ENCODE results near the gene GRIP2.

DNA sequence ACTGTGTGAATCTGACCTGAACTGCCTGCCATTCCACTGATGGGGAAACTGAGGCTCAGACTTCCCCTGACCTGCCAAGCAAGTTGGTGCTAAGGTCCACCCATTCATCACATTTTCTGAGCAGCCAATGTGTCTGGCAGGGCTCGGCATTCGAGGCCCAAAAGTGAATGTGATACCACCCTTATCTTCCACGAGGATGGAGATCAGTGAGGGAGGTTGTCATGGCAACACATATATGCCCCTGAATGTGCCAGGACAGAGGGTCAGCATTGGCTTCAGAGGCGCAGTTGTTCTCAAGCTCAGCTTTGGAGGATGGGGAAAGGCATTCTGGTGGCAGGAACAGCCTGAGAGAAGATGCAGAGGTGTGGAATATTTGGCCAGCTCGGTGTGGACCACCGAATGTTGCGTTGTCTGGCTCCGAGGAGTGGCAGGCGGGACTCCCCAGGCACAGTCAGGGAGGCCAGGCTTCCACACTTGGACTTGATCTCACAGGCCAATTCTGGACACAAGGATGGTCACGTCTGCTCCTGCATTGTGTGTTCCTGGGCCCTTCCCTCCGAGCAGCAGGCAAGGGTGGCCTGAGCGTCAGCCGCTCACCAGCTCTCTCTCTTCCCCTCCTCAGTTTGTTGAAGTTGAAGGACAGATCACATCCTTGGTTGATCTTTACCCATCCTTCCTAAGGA lies 63.4 kb downstream of the GRIP2 start:
- TF ChIP-seq, protein P1, sequence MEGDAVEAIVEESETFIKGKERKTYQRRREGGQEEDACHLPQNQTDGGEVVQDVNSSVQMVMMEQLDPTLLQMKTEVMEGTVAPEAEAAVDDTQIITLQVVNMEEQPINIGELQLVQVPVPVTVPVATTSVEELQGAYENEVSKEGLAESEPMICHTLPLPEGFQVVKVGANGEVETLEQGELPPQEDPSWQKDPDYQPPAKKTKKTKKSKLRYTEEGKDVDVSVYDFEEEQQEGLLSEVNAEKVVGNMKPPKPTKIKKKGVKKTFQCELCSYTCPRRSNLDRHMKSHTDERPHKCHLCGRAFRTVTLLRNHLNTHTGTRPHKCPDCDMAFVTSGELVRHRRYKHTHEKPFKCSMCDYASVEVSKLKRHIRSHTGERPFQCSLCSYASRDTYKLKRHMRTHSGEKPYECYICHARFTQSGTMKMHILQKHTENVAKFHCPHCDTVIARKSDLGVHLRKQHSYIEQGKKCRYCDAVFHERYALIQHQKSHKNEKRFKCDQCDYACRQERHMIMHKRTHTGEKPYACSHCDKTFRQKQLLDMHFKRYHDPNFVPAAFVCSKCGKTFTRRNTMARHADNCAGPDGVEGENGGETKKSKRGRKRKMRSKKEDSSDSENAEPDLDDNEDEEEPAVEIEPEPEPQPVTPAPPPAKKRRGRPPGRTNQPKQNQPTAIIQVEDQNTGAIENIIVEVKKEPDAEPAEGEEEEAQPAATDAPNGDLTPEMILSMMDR (conservative IDR thresholded peaks at IDR 0.05; ENCODE audit: low read length): no peak
- no peak for TF ChIP-seq EZH2phosphoT487 (IDR thresholded peaks at IDR 0.05; ENCODE audit: borderline replicate concordance, low read depth, low read length)

All from OCI-LY7 (cell line).